ENCODE data around the gene C12orf43.

Gene C12orf43

GRCh38 chr12:121043067-121043466, 26.8 kb upstream of the C12orf43 start:
- DNase-seq = no peak
- TF ChIP-seq POLR2A (IDR thresholded peaks at IDR 0.05; ENCODE audit: low read length) (no peak), GATA1 (IDR thresholded peaks at IDR 0.05; ENCODE audit: low read depth, low read length) (no peak)

GRCh38 chr12:121038861-121039668, 22.8 kb upstream of the C12orf43 start, which contains the start of gene OASL:
Gene OASL (minus strand): TSS chr12:121039246. CDS start chr12:121038971, 275 bp downstream.
- DNase-seq = no peak
- TF ChIP-seq GATA1 (IDR thresholded peaks at IDR 0.05; ENCODE audit: low read depth, low read length) (no peak), POLR2A (IDR thresholded peaks at IDR 0.05; ENCODE audit: low read length) (no peak)

GRCh38 chr12:121036810-121037326, 20.6 kb upstream of the C12orf43 start:
- DNase-seq = no peak
- TF ChIP-seq POLR2A (IDR thresholded peaks at IDR 0.05; ENCODE audit: low read length) (no peak), GATA1 (IDR thresholded peaks at IDR 0.05; ENCODE audit: low read depth, low read length) (no peak)

- DNase-seq = no peak
- TF ChIP-seq POLR2A (IDR thresholded peaks at IDR 0.05; ENCODE audit: low read length) (no peak), GATA1 (IDR thresholded peaks at IDR 0.05; ENCODE audit: low read depth, low read length) (no peak)
These were observed 18.5 kb upstream of the C12orf43 start for GRCh38 chr12:121034616-121035305.

- DNase-seq = no peak
These were observed 17.5 kb upstream of the C12orf43 start for GRCh38 chr12:121033625-121034349.

GRCh38 chr12:121030576-121031212, 14.4 kb upstream of the C12orf43 start:
- no peak for TF ChIP-seq GATA1 (IDR thresholded peaks at IDR 0.05; ENCODE audit: low read depth, low read length)
- no peak for TF ChIP-seq POLR2A (IDR thresholded peaks at IDR 0.05; ENCODE audit: low read length)
- DNase-seq = no peak

More at GRCh38 chr12:121033625-121034349, 17.5 kb upstream of the C12orf43 start:
- TF ChIP-seq POLR2A (IDR thresholded peaks at IDR 0.05; ENCODE audit: low read length) (no peak), GATA1 (IDR thresholded peaks at IDR 0.05; ENCODE audit: low read depth, low read length) (no peak)

GRCh38 chr12:121026274-121027045, 10.2 kb upstream of the C12orf43 start:
- TF ChIP-seq POLR2A (IDR thresholded peaks at IDR 0.05; ENCODE audit: low read length) (no peak), GATA1 (IDR thresholded peaks at IDR 0.05; ENCODE audit: low read depth, low read length) (no peak)
- peak; percentile 27 to 47 for DNase-seq

- DNase-seq = no peak
- no peak for TF ChIP-seq POLR2A (IDR thresholded peaks at IDR 0.05; ENCODE audit: low read length)
- no peak for TF ChIP-seq GATA1 (IDR thresholded peaks at IDR 0.05; ENCODE audit: low read depth, low read length)
These were observed 9.3 kb upstream of the C12orf43 start for GRCh38 chr12:121025442-121026226.

GRCh38 chr12:121023799-121024198, 7.5 kb upstream of the C12orf43 start:
- TF ChIP-seq POLR2A (IDR thresholded peaks at IDR 0.05; ENCODE audit: low read length) (no peak), GATA1 (IDR thresholded peaks at IDR 0.05; ENCODE audit: low read depth, low read length) (no peak)

GRCh38 chr12:121022713-121023112, 6.4 kb upstream of the C12orf43 start:
- no peak for TF ChIP-seq POLR2A (IDR thresholded peaks at IDR 0.05; ENCODE audit: low read length)
- DNase-seq = no peak

More at GRCh38 chr12:121023799-121024198, 7.5 kb upstream of the C12orf43 start:
- DNase-seq = no peak

- DNase-seq = no peak
- TF ChIP-seq POLR2A (IDR thresholded peaks at IDR 0.05; ENCODE audit: low read length) (no peak), GATA1 (IDR thresholded peaks at IDR 0.05; ENCODE audit: low read depth, low read length) (no peak)
These were observed 5.5 kb upstream of the C12orf43 start for GRCh38 chr12:121021754-121022153.

Measured in erythroblast (primary cell).